Bronchial epithelial cell (primary cell): ENCODE data around the gene MTHFD2. TPM values are rescaled to one million over a fixed set of nuclear protein-coding genes. Genes with fewer than 3 reads are reported as not detected.
"Not testable (repeated sequence)": the region's sequence is repeated elsewhere in the genome, so short reads cannot be mapped to it uniquely, and the experiment has no call there.

ENCODE experiments used
- DNase-seq: peaks from one replicate; pipeline ENCODE4 v3.0.0-alpha.2; 2010; ENCODE audit warnings: low read depth
- FAIRE-seq: peaks from 2 replicates; lab custom pipeline; 2011; peaks lifted over from hg19 to GRCh38; lab: Jason Lieb, UNC
- H3K27me3 ChIP-seq: 2 replicates; pipeline ENCODE4 v1.5.1; 2011; ENCODE audit warnings: low read length; ENCODE audit not compliant: control insufficient read depth, insufficient read depth
- H3K36me3 ChIP-seq: 2 replicates; pipeline ENCODE4 v1.5.1; 2011; ENCODE audit warnings: low read length; ENCODE audit not compliant: control insufficient read depth, insufficient read depth
- H3K4me3 ChIP-seq: 2 replicates; pipeline ENCODE4 v1.5.1; 2011; ENCODE audit warnings: mild to moderate bottlenecking, low read depth, low read length, control low read depth
- total RNA-seq: library from RNA; depleted of rRNA; stranded (reverse); fragments of >200 nt; gene quantifications from 2 replicates; pipeline ENCODE4 v1.2.1, GENCODE V29; 2014
- TF ChIP-seq, protein P1 (sequence below): IDR thresholded peaks from 2 replicates; pipeline ENCODE4 v1.5.1; 2011; ENCODE audit warnings: mild to moderate bottlenecking, moderate library complexity, low read length, control low read depth, inconsistent platforms; ENCODE audit not compliant: insufficient read depth, severe bottlenecking

MTHFD2 gene
- total RNA-seq, 1 donor from 2014 or later: 305 TPM

DNA sequence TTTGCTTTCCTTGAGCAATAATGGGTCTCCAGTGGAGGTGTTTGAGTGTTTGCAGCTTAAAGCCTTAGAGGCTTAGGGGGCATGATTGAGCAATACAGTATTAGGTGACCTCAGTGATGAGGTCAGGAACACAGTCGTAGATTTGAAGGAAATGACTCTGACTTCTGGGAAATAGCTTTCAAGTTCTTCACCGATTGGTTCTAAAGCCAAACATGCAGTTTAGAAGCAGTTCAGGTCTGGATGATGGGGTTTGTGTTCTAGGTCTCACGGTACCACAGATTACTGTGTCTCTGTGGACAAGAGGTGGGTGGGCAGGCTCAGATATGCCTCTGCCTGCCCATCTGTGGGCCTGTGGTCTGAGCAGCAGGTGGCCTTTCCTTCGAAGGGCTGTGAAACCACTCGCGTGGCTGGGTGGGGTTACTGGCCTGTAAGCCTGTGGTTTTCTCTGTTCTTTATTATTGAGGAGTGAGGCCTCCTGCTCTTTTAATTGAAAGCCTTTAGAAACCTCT lies 7.8 kb downstream of the MTHFD2 start:
- Histone ChIP-seq H3K36me3 (peaks cover 31% of the 10 kb centered on the region), H3K4me3 (no peak overlapping the region), H3K27me3 (no peaks in the 10 kb centered on the region)
- DNase-seq (peak; percentile 74), FAIRE-seq (no peak)
- TF ChIP-seq, protein P1, sequence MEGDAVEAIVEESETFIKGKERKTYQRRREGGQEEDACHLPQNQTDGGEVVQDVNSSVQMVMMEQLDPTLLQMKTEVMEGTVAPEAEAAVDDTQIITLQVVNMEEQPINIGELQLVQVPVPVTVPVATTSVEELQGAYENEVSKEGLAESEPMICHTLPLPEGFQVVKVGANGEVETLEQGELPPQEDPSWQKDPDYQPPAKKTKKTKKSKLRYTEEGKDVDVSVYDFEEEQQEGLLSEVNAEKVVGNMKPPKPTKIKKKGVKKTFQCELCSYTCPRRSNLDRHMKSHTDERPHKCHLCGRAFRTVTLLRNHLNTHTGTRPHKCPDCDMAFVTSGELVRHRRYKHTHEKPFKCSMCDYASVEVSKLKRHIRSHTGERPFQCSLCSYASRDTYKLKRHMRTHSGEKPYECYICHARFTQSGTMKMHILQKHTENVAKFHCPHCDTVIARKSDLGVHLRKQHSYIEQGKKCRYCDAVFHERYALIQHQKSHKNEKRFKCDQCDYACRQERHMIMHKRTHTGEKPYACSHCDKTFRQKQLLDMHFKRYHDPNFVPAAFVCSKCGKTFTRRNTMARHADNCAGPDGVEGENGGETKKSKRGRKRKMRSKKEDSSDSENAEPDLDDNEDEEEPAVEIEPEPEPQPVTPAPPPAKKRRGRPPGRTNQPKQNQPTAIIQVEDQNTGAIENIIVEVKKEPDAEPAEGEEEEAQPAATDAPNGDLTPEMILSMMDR: no peak

DNA sequence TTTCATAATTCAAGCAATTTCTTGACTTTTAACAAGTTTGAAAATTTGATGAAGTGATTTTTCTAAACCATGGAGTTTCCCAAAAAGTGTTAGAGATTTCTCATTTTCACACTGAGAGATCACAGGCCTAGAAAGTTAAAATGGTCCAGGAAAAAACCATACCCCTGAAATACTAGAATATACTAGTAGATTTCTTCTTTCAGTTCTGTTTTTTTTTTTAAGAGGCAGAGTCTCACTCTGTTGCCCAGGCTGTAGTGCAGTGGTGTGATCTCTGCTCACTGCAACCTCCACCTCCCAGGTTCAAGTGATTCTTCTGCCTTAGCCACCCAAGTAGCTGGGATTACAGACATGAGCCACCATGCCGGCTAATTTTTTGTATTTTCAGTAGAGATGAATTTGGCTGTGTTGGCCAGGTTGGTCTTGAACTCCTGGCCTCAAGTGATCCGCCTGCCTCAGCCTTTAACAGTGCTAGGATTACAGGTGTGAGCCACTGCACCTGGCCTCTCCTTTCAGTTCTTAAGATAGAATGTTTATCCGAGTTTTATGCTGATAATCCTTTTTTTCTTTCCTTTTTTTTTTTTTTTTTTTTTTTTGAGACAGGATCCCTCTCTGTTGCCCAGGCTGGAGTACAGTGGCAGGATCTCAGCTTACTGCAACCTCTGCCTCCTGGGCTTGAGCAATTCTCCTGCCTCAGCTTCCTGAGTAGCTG lies 14.4 kb downstream of the MTHFD2 start:
- DNase-seq: no peak
- H3K4me3 ChIP-seq: no peak overlapping the region
- TF ChIP-seq, protein P1: no peak
- no peak for FAIRE-seq
- H3K27me3 ChIP-seq: no peaks in the 10 kb centered on the region
- H3K36me3 ChIP-seq: peaks cover 38% of the 10 kb centered on the region

DNA sequence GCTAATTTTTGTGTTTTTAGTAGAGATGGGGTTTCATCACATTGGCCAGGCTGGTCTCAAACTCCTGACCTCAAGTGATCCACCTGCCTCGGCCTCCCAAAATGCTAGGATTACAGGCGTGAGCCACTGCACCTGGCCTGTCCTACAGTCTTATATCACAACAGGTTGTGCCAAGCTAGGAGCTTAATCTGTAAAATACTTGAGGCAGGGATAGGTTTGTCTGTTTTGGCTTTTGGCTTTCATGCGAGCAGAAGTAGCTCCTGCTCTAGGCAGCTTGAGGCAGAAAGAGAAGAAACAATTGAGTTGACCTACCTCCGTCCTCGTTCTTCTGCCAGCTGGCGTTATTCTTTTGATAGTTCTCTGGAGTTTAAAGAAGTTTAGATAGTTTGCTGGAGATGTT lies 17.4 kb downstream of the MTHFD2 start:
- not testable (repeated sequence) for H3K4me3 ChIP-seq, DNase-seq, FAIRE-seq, H3K27me3 ChIP-seq
- H3K36me3 ChIP-seq: peaks cover 27% of the 10 kb centered on the region

DNA sequence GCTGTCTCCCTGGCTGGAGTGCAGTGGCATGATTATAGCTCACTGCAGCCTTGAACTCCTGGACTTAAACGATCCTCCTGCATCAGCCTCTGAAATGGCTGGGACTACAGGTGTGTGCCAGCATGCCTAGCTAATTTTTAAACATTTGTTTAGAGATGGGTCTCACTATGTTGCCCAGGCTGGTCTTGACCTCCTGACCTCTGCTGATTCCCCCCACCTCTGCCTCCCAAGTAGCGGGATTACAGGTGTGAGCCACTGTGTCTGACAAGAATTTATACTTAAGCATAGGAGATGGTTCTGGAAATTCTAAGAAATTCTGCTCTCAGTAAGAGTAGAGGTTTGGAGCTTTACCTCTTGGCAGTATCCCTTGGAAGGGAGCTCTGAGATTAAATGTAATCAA lies 18.2 kb downstream of the MTHFD2 start:
- Histone ChIP-seq H3K27me3 (no peaks in the 10 kb centered on the region), H3K36me3 (peaks cover 23% of the 10 kb centered on the region), H3K4me3 (no peak overlapping the region)
- FAIRE-seq (no peak), DNase-seq (no peak)
- TF ChIP-seq, protein P1: no peak

DNA sequence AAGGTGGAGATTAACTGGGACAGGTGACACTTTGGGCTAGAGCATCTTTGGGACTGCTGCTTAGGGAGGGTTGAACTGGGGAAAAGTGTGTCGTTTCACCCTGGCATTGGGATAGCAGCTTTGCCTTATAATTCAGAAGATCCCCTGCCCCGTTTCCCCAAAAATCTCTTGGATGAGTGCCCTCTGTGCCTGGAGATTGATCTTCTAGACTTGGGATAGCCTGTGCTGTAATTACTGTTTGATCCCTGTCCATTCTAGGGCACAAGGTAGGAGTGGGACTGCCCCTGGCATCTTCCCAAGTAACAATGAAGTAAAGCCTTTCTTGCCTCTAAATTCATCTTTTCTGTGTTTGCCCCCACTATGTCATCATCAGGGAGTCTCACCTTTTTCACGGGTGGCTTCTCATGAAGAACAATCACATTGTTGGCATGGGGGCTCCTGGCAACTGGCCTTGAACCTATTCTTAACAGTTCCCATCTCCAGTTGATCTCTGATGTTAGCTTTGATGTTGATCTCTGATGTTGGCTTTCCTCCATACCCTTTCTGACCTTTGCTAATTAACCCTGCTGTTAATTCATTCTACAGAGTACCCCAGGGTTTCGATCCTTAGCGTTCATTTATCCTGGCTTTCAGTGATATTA lies 21.6 kb downstream of the MTHFD2 start:
- H3K36me3 ChIP-seq: peaks cover 13% of the 10 kb centered on the region
- TF ChIP-seq, protein P1: no peak

DNA sequence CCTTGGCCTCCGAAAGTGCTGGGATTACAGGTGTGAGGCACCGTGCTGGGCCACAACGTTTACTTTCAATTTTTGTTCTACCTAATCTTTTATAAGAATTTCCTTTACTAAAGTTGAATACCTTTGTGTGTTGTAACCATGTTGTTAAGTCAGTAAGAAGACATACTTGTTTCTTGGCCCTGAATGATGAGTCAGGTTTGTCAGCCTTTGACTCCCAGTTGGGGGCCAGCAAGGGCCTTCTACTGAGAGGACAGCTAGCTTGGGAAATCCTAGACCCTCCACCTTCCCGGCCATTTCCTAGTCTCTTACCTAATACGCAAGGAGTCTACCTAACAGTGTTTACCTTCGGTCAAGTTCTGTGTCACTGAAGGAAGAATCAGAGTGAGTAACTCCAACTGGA lies 22.7 kb downstream of the MTHFD2 start:
- H3K4me3 ChIP-seq: no peak overlapping the region
- TF ChIP-seq, protein P1: no peak
- FAIRE-seq (no peak), DNase-seq (no peak)
- H3K36me3 ChIP-seq: peaks cover 8% of the 10 kb centered on the region
- H3K27me3 ChIP-seq: no peaks in the 10 kb centered on the region

More for the DNA sequence above, 21.6 kb downstream of the MTHFD2 start:
- Histone ChIP-seq H3K27me3 (no peaks in the 10 kb centered on the region), H3K4me3 (no peak overlapping the region)
- no peak for DNase-seq
- no peak for FAIRE-seq
